Anterior cingulate cortex (tissue), 58 donors: ENCODE measurements around the gene TCEA3.

Experiments used
- DNase-seq, 58 donors: peaks; one replicate each; lab custom pipeline; 2025; lab: John Stamatoyannopoulos, UW

The TCEA3 gene

DNA sequence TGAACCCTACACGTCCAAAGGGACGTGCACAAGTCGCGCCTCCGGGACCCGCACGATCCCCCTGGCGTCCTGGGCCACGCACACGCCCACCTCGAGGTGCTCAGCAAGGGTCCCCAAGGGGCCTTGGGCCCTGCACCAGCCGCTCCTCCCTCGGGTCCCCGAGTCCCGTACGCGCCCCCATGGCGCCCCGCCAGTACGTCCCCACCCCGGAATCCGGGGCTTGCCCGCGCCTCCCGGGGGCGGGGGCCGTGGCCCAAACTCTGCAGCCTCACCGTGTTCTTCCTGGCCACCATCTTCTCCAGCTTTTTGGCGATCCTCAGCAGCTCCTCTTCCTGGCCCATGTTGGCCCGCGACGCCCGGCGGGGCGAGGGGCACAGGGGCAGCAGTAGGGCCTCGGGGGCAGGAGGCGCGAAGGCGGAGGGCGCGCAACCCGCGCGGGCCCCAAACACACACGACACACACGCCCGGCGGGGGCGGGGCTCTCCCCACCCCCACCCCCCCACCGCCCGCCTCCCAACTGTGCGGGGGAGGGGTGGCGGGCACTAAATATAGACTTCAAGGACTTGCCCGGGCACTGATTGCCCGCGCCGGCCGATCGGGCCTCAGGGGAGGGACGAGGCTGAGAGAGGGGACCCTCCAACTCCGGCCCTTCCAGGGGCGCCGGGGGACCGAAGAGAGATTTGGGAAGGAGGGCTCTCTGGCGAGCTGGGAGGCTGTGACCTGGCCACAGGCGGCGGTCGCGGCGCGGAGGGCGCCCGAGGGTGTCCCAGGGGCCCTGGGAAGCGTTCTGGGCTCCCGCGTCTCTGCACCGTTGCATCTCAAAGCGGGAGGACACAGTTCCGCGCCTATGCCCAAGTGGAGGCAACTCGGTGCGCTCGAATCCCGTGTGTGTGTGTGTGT is at the start of gene TCEA3:
Gene TCEA3 (minus strand): TSS at position 456 of the 900 bp plus-strand sequence. CDS start 115 bp downstream, at position 341.
- DNase-seq, result peak in 6 of 58 donors; percentile 8 to 46 (median 22)

DNA sequence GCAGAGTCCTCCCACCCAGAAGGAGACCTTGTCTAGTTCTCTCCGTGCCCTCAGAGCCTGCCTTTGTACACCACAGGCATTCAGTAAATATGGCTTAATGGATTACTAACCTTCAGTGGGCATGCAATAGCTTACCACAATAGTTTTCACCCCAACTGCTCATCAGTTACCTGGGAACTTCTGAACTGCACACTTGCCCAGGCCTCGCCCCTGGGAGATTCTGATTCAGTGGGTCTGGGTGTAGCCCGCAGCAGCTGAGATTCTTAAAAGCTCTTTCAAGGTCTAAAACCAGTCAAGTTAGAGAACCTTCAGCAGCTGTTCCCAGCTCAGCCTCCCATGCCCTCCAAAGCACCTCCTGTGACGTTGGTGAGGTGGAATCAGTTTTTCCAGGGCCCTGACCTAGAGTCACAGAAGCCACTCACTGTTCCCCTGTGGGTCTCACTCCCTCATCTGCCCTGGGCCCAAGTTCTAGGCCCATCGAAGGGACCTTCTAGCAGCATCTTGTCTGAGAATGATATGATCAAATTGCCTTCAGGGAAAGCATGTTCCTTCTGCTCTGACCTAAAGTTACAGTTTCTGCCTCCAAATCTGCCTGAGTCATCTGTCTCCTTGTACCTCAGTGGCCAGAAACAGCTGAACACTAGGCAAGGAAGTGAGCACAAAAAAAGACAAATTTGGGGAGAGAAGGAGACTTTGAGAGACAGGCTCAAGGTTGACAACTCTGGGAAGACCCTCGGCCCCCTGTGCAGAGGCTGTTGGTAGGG is 48.7 kb upstream of the TCEA3 start:
- no peak for DNase-seq

DNA sequence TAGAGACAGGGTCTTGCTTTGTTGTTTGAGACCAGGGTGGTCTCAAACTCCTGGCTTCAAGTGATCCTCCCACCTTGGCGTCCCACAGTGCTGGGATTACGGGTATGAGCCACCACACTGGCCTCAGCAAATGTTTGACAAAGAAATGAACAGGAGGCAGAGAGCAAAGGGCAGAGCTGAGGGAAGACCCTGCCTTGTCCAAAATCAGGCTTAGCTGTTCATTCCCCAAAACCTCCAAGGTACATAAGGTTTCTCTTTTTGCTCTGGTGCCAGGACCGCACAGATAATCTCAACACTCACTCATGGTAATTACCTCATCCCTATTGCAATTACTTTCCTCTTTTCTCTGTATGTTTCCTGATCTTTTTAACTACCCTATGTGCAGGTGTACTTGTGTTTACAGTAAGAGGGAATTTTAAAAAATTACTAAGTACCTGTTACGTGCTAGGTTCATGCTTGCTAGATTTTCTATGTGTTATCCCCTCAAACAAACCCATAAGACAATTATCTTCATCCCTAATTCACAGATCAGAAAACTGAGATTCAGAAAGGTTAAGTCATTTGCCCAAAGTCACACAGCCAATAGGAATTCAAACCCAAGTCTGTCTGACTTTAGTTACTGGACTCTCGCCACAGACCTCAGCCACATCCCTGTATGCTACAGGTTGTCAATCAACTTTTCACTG is 47.9 kb upstream of the TCEA3 start:
- no peak for DNase-seq

DNA sequence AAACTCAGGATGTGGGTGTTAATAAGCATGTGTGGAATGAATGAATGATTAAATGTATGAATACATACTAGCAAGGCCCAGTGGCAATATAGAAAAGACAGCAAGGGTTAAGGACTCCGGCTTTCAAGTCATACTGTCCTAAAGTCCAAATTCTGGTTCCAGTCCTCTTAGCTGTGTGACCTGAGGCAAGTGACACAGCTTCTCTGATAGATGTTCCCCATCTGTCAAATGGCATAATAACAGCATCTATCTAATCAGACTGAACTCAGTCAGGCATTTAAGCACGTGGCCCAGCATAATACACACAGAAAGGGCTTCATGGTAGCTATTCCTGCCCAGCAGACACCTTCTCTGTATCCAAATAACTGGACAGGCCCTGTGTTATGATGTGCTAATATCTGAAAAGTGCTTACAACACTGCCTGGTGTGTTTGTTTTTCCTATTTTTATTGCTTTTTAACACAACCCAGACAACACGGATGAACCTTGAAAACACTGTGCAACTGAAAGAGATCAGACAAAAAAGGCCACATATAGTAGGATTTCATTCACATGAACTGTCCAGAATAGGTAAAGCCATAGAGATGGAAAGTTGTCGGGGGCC is 47.0 kb upstream of the TCEA3 start:
- DNase-seq, result no peak

DNA sequence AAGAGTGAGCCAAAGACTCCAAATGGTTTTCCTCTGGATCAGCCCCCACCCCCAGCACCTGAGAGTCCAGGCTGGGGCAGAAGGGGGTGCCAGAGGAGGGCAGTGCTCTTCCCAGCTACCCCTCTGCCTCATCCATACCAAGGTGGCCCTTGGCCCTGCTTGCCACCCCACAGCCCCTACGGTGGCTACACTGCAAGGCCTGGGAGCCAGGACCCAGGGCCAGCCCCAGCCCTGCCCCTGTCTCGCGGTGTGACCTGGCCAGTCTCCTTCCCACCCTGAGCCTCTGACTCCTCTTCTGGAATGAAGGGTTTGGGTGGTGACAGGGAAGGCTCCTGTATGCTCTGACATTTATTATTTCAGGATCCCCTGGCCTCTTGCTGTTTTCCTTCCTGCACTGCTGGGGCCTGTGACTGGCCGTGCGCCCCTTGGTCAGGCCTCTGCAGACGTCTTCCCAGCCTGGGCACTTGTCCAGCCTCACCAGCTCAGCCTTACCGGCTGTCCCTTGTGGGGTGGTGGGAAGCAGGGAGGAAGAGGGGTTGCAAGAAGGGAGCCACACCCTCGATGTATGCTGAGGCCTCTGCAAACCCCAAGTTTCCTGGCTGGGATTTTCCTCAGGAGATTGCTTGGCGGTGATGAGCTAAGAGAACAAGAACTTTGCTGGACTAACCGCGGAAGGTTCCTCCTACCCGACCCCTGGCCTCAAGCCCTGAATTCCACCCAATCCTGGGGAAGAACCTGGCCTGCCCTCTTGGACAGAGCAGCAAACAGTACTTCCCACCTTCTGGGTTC is 45.9 kb upstream of the TCEA3 start:
- peak in 6 of 58 donors; percentile 1 to 35 (median 12) for DNase-seq

DNA sequence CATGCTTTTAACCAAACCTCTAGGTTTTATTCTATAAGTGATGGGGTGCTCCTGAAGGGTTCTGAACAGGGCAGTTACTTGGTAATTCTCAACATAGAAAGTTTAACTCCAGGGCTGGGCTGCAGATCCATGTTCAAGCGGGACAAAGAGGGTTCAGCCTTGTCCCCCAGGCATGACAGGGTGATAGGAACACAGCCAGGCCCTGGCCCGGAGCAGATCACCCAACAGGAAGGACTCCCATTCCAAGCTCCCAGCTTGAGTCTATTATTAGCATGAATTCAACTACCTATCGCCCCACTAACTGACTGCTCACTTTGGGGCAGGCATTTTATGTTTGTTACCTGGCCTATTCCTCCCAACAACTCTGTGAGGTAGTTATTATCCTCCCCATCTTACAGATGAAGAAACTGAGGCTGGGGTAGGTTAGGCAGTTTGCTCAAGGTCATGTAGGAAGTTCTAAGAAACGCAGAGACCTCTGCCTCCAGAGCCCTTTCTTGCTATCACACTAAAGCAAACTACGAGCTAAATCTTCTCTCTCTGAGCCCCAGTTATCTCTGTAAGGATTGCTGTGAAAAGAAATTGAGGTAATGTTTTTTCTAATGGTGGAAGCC is 44.9 kb upstream of the TCEA3 start:
- DNase-seq, result no peak

DNA sequence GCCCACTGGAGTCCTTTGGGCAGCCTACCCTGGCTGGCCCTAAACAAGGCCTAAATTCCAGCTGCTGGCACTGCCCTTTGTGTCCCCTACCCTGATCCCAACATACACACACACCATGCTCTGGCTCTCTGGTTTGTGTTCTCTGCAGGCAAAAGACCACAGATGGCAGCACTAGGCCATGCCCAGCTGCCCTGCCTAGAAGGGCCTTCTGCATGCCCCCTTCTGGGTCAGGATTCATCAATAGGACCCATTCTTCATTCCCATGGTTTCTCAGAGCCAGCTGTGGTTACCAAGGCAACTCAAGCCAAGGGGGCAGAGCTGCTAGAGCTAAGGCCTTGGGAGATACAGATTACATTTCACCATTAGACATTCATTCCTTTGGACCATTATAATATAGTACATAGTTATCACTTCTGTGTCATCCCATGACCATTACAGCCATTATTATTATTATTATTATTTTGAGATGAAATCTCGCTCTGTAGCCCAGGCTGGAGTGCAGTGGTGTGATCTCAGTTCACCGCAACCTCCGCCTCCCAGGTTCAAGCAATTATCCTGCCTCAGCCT is 42.0 kb upstream of the TCEA3 start:
- DNase-seq, result peak in 42 of 58 donors; percentile 4 to 81 (median 47)

DNA sequence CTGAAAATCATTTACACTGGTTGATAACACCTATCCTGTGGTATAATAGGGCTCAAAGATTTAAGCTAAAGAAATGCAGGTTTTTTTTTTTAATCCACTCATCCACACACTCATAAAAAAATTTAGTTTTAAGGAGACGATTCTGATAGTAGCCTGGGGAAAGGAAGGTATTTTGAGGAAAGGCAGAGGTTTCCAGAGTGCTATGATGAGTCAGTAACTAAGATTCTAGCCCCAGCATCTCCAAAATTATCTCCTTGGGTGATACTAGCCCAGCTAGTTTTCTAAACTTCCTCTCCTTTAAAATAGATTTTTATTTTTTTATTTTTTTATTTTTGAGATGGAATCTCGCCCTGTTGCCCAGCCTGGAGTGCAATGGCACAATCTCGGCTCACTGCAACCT is 38.7 kb upstream of the TCEA3 start:
- DNase-seq, result no peak

DNA sequence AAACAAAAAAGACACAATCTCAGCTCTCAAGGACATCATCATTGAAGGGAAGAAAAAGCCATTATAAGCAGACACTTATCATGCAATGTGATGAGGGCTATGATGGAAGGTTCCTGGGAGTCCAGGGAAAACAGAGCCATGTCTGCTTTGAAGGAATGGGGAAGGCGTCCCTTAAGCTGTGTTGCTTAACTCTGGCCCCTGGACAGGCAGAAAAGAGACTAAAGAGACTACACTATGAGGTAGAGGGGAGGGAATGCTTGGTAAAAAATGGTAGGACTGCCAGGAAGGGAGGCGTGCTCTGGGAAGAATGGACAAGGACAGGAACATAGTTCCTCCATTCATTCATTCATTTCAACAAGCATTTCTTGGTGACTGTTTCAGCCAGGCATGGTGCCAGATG is 38.2 kb upstream of the TCEA3 start:
- DNase-seq, result no peak

DNA sequence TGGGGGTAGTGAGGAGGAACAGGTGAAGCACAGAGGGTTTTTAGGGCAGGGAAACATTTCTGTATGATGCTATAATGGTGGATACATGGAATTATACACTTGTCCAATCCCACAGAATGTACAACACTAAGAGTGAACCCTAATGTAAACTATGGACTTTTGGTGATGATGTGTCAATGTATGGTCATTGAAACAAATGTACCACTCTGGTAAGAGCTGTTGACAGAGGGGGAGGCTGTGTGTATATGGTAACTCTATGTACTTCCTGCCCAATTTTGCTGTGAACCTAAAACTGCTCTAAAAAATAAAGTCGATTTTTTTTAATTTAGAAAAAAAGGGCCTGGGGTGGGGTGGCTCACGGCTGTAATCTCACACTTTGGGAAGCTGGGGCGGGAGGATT is 36.5 kb upstream of the TCEA3 start:
- no peak for DNase-seq

DNA sequence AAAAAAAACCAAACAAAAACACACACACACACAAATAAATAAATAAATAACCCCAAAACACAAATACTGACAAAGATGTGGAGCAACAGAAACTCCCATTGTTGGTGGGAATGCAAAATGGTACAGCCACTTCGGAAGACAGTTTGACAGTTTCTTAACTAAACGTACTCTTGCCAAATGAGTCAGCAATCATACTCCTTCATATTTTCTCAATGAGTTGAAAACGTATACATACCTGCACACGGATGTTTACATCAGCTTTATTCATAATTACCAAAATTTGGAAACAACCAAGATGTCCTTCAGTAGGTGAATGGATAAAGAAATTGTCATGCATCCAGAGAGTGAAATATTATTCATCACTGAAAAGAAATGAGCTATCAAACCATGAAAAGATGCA is 36.0 kb upstream of the TCEA3 start:
- no peak for DNase-seq

DNA sequence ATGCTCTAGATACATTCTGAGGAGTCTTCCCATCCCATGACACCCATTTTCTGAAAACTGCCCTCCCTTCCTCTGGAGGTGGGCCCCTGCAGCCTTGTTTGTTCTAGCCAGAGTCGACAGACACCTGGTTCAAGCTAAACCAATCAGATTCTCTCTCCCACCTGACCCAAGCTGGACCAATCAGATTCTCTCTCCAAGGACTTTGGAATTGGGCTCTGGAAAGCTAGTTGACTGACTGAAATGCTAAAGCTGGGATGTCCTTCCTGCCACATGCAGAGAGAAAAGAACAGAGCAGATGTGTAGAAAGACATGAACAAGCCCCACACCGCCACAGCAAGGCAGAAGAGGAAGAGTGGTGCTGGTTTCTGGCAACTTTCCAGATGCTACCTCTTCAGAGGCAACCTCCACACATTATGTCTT is 34.8 kb upstream of the TCEA3 start:
- no peak for DNase-seq

DNA sequence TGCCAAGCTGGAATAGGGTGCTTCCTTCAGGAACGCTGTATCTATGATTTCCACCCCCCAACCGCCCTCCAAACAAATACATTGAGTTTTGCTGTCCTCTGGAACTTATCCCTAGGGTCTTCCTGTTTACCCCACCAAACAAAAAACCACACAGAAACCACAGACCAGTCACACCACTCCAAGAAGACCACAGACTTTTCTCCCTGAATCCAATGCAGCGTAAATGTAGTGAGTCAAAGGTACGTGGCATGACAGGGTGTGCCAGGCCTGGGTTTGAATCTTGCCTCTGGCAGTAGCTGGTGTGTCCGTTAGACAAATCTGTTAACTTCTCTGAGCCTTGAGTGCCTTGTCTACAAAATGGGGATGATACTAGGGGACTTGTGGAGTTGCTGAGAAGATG is 31.7 kb upstream of the TCEA3 start:
- DNase-seq, result no peak

DNA sequence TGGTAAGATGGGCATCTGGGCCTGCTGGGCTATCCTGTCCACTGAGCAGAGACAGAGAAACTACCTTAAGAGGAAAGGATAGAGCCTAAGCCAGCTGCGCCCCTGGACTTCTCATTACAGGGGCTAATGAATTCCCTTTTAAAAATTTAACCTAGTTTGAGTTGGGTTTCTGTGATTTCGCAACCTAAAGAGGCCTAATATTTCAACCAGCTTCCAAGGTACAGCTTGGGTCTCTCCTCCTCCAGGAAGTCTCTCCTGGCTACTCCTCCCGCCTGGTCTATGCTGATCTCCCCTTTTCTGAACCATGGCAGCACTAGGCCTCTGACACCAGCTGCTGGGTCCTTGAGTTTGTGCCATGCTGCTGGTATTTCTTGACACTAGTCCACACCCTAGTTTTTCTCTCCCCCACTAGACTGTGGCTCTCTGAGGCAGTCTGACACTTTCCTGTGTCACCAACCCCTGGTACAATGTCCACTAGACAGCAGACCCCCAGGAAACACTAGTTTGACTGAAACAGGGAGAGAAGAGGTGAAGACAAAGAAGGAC is 29.0 kb upstream of the TCEA3 start:
- no peak for DNase-seq

DNA sequence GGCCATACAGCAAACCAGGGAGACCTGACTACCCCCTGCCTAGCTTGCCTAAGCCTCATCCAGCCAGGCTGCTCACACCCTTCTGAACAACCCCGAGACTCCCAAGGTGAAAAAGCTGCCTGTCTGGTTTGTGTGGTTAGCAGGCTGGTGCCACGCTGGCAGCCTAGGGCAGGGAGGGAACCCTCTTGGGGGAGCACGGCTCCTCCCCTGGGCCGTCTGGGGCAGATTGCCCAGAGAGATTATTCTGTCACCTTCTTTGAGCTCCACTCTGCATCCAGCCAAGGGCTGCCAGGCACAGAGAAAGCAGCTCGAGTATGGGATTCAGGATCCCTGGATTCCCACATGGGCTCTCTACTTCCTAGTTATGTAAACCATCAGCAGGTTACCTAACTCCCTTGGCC is 27.5 kb upstream of the TCEA3 start:
- peak in 4 of 58 donors; percentile 4 to 17 (median 6) for DNase-seq

DNA sequence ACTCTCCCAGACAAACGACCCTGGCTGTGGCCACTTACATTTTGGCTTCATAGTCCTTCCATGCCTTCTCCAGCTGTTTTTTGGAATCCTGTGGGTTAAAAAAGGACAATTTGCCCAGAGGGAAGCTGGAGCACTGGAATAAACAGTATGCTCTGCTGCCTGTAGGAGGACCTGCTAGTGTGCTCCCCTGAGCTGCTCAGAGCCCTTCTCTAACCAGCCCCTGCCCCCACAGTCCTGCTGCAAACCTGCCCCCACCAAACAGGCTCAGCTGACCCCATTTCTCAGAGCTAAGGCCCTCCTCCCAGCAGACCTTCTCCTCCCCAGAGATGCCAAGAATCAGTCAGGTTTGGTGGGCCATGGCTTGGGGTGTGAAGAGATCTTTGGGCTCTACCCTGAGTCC is 26.9 kb upstream of the TCEA3 start:
- DNase-seq, result no peak

DNA sequence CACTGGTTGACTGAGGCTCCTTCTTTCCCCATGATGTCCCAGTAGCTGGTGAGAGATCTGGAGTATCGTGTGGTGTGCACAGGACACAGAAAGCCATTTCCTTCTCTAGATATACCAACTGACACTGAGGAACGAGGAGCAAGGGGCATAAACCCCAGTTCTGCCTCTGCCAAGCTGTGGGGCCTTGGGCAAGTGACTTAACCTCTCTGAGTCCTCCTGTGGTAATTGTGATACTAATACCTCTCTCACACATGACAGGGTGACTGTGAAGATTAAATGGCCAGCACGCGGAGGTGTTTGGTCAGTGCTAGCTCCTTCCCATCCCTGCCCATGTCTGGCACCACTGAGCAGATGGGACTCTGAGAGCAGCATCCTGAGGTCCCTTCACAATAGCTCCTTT is 26.3 kb upstream of the TCEA3 start:
- no peak for DNase-seq

DNA sequence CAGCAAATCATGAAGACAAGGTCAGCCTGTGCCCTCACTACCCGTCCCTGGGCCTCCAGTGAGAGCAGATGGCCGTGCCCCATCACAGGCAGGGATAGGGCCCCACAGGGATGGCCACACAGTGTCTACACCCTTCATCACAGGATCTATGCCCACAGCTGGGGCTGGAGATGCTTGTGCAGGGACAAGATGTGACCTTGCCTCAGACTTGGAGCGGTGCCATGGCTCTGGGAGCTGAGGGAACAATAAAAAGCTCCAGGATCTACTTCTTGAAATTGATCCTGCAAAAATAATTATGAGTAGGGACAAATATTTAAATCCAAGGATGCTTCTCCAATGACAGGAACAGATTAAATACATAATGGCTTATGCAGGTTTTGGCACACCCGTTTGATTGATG is 25.4 kb upstream of the TCEA3 start:
- peak in 2 of 58 donors; percentile 4 to 22 for DNase-seq

DNA sequence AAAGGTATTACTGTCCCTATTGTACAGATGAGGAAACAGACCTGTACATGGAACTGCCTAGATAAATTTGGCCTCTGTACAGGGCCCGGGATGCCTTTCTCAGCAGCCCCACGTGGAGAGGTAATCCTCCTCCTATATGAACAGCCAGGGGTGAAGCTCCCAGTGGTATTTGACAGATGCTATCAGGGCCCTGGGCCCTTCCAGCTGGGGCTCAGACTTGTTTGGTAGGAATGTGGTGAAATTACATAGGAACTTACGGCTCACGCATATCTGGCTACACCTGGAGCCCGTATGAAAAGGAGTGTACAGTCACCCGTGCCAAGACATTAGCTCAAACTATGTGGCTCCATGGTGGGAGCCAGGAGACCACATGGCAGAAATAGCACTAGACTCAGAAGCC is 24.8 kb upstream of the TCEA3 start:
- no peak for DNase-seq
